ENCODE measurements around the gene SULT1E1.

SULT1E1 gene

DNA sequence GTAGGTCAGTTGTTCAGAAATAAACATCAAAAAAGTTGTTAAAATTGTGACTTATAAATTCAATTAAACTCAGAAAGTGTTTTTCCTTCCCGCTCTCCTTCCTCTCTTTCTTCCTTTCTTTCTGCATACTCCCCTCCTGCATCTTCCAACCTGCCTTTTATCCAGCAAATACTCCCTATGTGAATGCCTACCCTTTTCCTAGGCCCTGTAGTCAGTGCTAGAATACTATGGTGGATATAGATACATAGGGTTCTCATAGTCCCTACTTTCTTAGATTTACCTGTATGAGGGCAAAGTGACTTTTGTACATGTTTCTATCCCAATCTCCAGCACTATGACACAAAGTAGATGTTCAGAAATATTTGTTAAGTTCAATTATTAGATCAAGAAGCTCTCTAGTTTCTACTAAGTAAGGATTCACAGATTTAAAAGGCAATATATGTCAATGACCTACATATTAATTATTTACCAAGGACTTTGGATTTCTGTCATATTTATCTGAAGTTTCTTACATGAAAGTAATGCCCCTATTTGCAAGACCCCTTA lies 732 bp downstream of the SULT1E1 start:
- no peak overlapping the region for H3K27ac ChIP-seq (ENCODE audit: extremely low read depth, low read depth, low read length)
- CTCF ChIA-PET, result interaction anchor here (0.6 kb wide), 1 partner anchor 702 kb away, joined by 3 read pairs; no protein-coding TSS in a partner anchor
- H3K36me3 ChIP-seq (ENCODE audit: control insufficient read depth in 2 of 2, insufficient read depth in 1 of 2, low read length in 2 of 2), result no peaks in the 10 kb centered on the region
- H3K4me1 ChIP-seq (ENCODE audit: control insufficient read depth, insufficient read depth, low read length), result no peaks in the 10 kb centered on the region
- H3K4me3 ChIP-seq (ENCODE audit: low read depth, low read length), result no peak overlapping the region
- POLR2A ChIA-PET, result no interaction called here
- H3K9me3 ChIP-seq (ENCODE audit: control insufficient read depth, insufficient read depth, low read depth, low read length), result no peaks in the 10 kb centered on the region
- no peak for TF ChIP-seq ZNF133 (tag by site-specific recombination; IDR thresholded peaks at IDR 0.05)
- TF ChIP-seq, protein P1, sequence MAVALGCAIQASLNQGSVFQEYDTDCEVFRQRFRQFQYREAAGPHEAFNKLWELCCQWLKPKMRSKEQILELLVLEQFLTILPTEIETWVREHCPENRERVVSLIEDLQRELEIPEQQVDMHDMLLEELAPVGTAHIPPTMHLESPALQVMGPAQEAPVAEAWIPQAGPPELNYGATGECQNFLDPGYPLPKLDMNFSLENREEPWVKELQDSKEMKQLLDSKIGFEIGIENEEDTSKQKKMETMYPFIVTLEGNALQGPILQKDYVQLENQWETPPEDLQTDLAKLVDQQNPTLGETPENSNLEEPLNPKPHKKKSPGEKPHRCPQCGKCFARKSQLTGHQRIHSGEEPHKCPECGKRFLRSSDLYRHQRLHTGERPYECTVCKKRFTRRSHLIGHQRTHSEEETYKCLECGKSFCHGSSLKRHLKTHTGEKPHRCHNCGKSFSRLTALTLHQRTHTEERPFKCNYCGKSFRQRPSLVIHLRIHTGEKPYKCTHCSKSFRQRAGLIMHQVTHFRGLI (tag by site-specific recombination; IDR thresholded peaks at IDR 0.05), result no peak
- TF ChIP-seq, protein P2, sequence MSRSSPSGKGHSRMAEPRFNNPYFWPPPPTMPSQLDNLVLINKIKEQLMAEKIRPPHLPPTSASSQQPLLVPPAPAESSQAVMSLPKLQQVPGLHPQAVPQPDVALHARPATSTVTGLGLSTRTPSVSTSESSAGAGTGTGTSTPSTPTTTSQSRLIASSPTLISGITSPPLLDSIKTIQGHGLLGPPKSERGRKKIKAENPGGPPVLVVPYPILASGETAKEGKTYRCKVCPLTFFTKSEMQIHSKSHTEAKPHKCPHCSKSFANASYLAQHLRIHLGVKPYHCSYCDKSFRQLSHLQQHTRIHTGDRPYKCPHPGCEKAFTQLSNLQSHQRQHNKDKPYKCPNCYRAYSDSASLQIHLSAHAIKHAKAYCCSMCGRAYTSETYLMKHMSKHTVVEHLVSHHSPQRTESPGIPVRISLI (tag by site-specific recombination; IDR thresholded peaks at IDR 0.05), result no peak
- TF ChIP-seq ZNF629 (tag by site-specific recombination; IDR thresholded peaks at IDR 0.05), result no peak
- TF ChIP-seq, protein P3, sequence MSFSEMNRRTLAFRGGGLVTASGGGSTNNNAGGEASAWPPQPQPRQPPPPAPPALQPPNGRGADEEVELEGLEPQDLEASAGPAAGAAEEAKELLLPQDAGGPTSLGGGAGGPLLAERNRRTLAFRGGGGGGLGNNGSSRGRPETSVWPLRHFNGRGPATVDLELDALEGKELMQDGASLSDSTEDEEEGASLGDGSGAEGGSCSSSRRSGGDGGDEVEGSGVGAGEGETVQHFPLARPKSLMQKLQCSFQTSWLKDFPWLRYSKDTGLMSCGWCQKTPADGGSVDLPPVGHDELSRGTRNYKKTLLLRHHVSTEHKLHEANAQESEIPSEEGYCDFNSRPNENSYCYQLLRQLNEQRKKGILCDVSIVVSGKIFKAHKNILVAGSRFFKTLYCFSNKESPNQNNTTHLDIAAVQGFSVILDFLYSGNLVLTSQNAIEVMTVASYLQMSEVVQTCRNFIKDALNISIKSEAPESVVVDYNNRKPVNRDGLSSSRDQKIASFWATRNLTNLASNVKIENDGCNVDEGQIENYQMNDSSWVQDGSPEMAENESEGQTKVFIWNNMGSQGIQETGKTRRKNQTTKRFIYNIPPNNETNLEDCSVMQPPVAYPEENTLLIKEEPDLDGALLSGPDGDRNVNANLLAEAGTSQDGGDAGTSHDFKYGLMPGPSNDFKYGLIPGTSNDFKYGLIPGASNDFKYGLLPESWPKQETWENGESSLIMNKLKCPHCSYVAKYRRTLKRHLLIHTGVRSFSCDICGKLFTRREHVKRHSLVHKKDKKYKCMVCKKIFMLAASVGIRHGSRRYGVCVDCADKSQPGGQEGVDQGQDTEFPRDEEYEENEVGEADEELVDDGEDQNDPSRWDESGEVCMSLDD (tag by site-specific recombination; IDR thresholded peaks at IDR 0.05), result no peak
- TF ChIP-seq, protein P4, sequence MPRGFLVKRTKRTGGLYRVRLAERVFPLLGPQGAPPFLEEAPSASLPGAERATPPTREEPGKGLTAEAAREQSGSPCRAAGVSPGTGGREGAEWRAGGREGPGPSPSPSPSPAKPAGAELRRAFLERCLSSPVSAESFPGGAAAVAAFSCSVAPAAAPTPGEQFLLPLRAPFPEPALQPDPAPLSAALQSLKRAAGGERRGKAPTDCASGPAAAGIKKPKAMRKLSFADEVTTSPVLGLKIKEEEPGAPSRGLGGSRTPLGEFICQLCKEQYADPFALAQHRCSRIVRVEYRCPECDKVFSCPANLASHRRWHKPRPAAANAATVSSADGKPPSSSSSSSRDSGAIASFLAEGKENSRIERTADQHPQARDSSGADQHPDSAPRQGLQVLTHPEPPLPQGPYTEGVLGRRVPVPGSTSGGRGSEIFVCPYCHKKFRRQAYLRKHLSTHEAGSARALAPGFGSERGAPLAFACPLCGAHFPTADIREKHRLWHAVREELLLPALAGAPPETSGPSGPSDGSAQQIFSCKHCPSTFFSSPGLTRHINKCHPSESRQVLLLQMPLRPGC (tag by site-specific recombination; IDR thresholded peaks at IDR 0.05), result no peak
- no peak for TF ChIP-seq ZEB2 (tag by site-specific recombination; IDR thresholded peaks at IDR 0.05)
- no peak for TF ChIP-seq ZNF184 (tag by site-specific recombination; IDR thresholded peaks at IDR 0.05)
- TF ChIP-seq ZNF837 (tag by site-specific recombination; IDR thresholded peaks at IDR 0.05), result no peak
- no peak for TF ChIP-seq MYNN (tag by site-specific recombination; IDR thresholded peaks at IDR 0.05; ENCODE audit: borderline replicate concordance)

DNA sequence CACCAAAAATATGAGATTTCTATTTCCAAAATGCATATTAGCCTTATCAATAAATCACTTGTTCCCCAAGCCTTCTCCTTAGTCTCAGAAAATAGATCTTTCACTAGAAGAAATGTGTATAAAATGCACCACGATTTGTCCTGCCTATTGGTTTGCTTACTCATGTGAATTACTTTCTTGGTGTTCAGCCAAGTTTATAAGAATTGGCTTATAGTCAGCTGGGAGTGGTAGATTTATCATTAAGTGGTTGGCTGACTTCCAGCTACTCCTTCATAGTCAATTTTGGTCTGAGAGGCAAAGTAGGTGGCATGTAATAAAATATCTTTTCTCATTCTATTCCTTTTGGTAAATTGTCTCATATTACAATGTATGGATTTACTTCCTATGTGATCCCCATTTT lies 1.3 kb downstream of the SULT1E1 start:
- Histone ChIP-seq H3K27ac (ENCODE audit: extremely low read depth, low read depth, low read length) (no peak overlapping the region), H3K4me1 (ENCODE audit: control insufficient read depth, insufficient read depth, low read length) (no peaks in the 10 kb centered on the region), H3K9me3 (ENCODE audit: control insufficient read depth, insufficient read depth, low read depth, low read length) (no peaks in the 10 kb centered on the region), H3K4me3 (ENCODE audit: low read depth, low read length) (no peak overlapping the region), H3K36me3 (ENCODE audit: control insufficient read depth in 2 of 2, insufficient read depth in 1 of 2, low read length in 2 of 2) (no peaks in the 10 kb centered on the region)
- ChIA-PET POLR2A (no interaction called here), CTCF (interaction anchor here (0.6 kb wide), 1 partner anchor 703 kb away, joined by 3 read pairs; no protein-coding TSS in a partner anchor)
- TF ChIP-seq ZNF510 (tag by site-specific recombination; IDR thresholded peaks at IDR 0.05; ENCODE audit: insufficient replicate concordance) (no peak), ZNF394 (tag by site-specific recombination; IDR thresholded peaks at IDR 0.05; ENCODE audit: borderline replicate concordance) (no peak), MEIS1 (CRISPR knock-in tag; IDR thresholded peaks at IDR 0.05; ENCODE audit: borderline replicate concordance) (no peak), ZNF157 (tag by site-specific recombination; IDR thresholded peaks at IDR 0.05) (no peak), ZNF426 (tag by site-specific recombination; IDR thresholded peaks at IDR 0.05) (no peak), KLF10 (tag by site-specific recombination; IDR thresholded peaks at IDR 0.05) (no peak), ZNF366 (tag by site-specific recombination; conservative IDR thresholded peaks at IDR 0.05) (no peak), ZNF391 (tag by site-specific recombination; IDR thresholded peaks at IDR 0.05; ENCODE audit: borderline replicate concordance, low read depth) (no peak), ZNF626 (tag by site-specific recombination; IDR thresholded peaks at IDR 0.05) (no peak), BCL11B (tag by site-specific recombination; IDR thresholded peaks at IDR 0.05; ENCODE audit: low read depth) (no peak), SETDB1 (IDR thresholded peaks at IDR 0.05; ENCODE audit: insufficient read length, low read length) (no peak)
- TF ChIP-seq, protein P5, sequence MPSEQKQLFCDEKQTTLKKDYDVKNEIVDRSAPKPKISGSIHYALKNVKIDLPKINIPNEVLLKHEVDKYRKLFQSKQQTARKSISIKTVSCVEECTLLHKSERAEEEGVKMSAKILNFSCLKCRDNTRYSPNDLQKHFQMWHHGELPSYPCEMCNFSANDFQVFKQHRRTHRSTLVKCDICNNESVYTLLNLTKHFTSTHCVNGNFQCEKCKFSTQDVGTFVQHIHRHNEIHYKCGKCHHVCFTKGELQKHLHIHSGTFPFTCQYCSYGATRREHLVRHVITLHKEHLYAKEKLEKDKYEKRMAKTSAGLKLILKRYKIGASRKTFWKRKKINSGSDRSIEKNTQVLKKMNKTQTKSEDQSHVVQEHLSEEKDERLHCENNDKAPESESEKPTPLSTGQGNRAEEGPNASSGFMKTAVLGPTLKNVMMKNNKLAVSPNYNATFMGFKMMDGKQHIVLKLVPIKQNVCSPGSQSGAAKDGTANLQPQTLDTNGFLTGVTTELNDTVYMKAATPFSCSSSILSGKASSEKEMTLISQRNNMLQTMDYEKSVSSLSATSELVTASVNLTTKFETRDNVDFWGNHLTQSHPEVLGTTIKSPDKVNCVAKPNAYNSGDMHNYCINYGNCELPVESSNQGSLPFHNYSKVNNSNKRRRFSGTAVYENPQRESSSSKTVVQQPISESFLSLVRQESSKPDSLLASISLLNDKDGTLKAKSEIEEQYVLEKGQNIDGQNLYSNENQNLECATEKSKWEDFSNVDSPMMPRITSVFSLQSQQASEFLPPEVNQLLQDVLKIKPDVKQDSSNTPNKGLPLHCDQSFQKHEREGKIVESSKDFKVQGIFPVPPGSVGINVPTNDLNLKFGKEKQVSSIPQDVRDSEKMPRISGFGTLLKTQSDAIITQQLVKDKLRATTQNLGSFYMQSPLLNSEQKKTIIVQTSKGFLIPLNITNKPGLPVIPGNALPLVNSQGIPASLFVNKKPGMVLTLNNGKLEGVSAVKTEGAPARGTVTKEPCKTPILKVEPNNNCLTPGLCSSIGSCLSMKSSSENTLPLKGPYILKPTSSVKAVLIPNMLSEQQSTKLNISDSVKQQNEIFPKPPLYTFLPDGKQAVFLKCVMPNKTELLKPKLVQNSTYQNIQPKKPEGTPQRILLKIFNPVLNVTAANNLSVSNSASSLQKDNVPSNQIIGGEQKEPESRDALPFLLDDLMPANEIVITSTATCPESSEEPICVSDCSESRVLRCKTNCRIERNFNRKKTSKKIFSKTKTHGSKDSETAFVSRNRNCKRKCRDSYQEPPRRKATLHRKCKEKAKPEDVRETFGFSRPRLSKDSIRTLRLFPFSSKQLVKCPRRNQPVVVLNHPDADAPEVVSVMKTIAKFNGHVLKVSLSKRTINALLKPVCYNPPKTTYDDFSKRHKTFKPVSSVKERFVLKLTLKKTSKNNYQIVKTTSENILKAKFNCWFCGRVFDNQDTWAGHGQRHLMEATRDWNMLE (tag by site-specific recombination; conservative IDR thresholded peaks at IDR 0.05; ENCODE audit: low read depth), result no peak

Data from HEK293 (cell line).